Measurements from ENCODE around the gene CHCHD6.

DNA sequence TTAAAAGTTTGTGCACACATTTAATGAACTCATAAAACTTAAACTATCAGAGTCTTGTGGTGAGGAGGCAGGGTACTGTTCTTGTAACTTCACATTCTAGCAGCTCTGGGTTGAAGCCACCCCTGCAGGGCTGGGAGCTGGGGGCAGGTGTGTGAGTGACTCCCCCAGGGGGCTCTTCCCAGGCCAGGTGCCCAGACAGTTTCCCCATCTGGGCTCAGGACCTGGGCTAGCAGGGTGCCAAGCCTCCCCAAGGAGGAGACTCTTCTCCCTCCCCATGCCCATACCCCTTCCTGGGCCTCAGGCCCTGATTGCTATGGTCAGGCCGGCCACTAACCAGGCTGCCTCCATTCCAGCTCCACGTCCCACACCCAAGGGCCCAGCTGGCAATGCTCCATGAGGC lies 22.0 kb upstream of the CHCHD6 start:
- TF ChIP-seq, protein P1, sequence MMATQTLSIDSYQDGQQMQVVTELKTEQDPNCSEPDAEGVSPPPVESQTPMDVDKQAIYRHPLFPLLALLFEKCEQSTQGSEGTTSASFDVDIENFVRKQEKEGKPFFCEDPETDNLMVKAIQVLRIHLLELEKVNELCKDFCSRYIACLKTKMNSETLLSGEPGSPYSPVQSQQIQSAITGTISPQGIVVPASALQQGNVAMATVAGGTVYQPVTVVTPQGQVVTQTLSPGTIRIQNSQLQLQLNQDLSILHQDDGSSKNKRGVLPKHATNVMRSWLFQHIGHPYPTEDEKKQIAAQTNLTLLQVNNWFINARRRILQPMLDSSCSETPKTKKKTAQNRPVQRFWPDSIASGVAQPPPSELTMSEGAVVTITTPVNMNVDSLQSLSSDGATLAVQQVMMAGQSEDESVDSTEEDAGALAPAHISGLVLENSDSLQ (IDR thresholded peaks at IDR 0.05): no peak
- TF ChIP-seq L3MBTL2 (conservative IDR thresholded peaks at IDR 0.05): no peak

All from HEK293T (cell line).